ENCODE results near the gene TANGO2.
"Not testable (repeated sequence)": the region's sequence is repeated elsewhere in the genome, so short reads cannot be mapped to it uniquely, and the experiment has no call there.

Gene TANGO2

GRCh38 chr22:20066617-20067383 lies 45.9 kb downstream of the TANGO2 start:
- DNase-seq: no peak

GRCh38 chr22:20067384-20067682 lies 46.4 kb downstream of the TANGO2 start:
- DNase-seq: not testable (repeated sequence)

- no peak for DNase-seq
Measured at GRCh38 chr22:20068640-20069039, 47.7 kb downstream of the TANGO2 start.

GRCh38 chr22:20069331-20070042 lies 48.6 kb downstream of the TANGO2 start:
- no peak for DNase-seq

- DNase-seq: no peak
Measured at GRCh38 chr22:20071524-20071972, 50.6 kb downstream of the TANGO2 start.

GRCh38 chr22:20076627-20077172 lies 55.8 kb downstream of the TANGO2 start:
- no peak for DNase-seq

GRCh38 chr22:20079745-20080444 lies 59.0 kb downstream of the TANGO2 start, which contains the start of gene DGCR8:
DGCR8 (plus strand) TSS chr22:20080241; CDS start chr22:20085964, 5,723 bp downstream.
- DNase-seq: peak; percentile 97

GRCh38 chr22:20080445-20080775 lies 59.5 kb downstream of the TANGO2 start:
- peak; percentile 61 for DNase-seq

GRCh38 chr22:20080776-20081654 lies 60.1 kb downstream of the TANGO2 start:
- peak; percentile 35 for DNase-seq

- no peak for DNase-seq
Measured at GRCh38 chr22:20083157-20083890, 62.4 kb downstream of the TANGO2 start.

GRCh38 chr22:20083891-20084546 lies 63.1 kb downstream of the TANGO2 start:
- no peak for DNase-seq

GRCh38 chr22:20084547-20085413 lies 63.9 kb downstream of the TANGO2 start:
- no peak for DNase-seq

GRCh38 chr22:20085651-20086050 lies 64.7 kb downstream of the TANGO2 start:
- DNase-seq: no peak

- no peak for DNase-seq
Measured at GRCh38 chr22:20086101-20086599, 65.2 kb downstream of the TANGO2 start.

GRCh38 chr22:20086763-20087162 lies 65.9 kb downstream of the TANGO2 start:
- DNase-seq: no peak

- DNase-seq: no peak
Measured at GRCh38 chr22:20087319-20088262, 66.7 kb downstream of the TANGO2 start.

GRCh38 chr22:20088263-20088648 lies 67.3 kb downstream of the TANGO2 start:
- DNase-seq: no peak

- DNase-seq: no peak
Measured at GRCh38 chr22:20089226-20089976, 68.5 kb downstream of the TANGO2 start.

Data from NCI-H1092 treated with DMSO at 0.1 percent for 48 hours (cell line).